Brain microvascular endothelial cell (primary cell): ENCODE measurements around the gene SNTG2.

Experiments
- DNase-seq: peaks from one replicate; pipeline ENCODE4 v3.0.0-alpha.2; 2020
- H3K27ac ChIP-seq: fragments of 250-450 bp; sonication (Bioruptor Pico); 2 replicates; pipeline ENCODE4 v1.5.1; 2020; ENCODE audit warnings: mild to moderate bottlenecking, moderate library complexity
- H3K27me3 ChIP-seq: fragments of 250-450 bp; sonication (Bioruptor Pico); replicated peaks from 2 replicates; pipeline ENCODE4 v1.5.1; 2020; ENCODE audit warnings: mild to moderate bottlenecking
- H3K36me3 ChIP-seq: fragments of 250-450 bp; sonication (Bioruptor Pico); replicated peaks from 2 replicates; pipeline ENCODE4 v1.5.1; 2020; ENCODE audit warnings: mild to moderate bottlenecking
- H3K4me3 ChIP-seq: 2 replicates; pipeline ENCODE4 v1.5.1; 2011; ENCODE audit warnings: low read depth, mild to moderate bottlenecking, control low read depth, low read length, moderate library complexity
- in situ Hi-C: cut with HindIII; loops from 2 replicates; pipeline ENCODE4 v1.10.0; 2017; ENCODE audit warnings: low sequenced_read_pairs, low pct_ligation_motif_present
- TF ChIP-seq, protein P1 (sequence below): IDR thresholded peaks from 2 replicates; pipeline ENCODE4 v1.5.1; 2011; ENCODE audit warnings: low read depth, mild to moderate bottlenecking, moderate library complexity, low read length, control low read depth, inconsistent platforms; ENCODE audit errors: missing control alignments

SNTG2 gene

DNA sequence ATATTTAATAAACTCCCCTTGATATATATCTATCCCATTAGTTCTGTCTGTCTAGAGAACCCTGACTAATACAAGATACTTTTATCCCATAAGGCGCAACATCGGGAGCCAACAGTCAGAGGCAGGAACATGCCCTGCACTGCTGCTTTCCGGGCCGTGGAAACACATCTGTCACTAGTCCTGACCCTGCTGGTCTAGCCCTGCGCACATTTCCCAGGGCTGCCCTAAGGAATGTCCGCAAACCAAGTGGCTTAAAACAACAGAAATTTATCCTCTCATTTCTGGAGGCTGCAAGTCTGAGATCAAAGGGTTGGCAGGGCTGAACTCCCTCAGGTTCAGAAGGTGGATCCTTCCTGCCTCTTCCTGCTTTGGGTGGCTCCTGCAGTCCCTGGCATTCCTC, 348.4 kb downstream of the SNTG2 start:
- DNase-seq, result no peak
- Histone ChIP-seq H3K4me3 (no peak overlapping the region), H3K27ac (no peak overlapping the region), H3K27me3 (no peaks in the 10 kb centered on the region), H3K36me3 (no peaks in the 10 kb centered on the region)
- in situ Hi-C loops, result no loop called here
- TF ChIP-seq, protein P1, sequence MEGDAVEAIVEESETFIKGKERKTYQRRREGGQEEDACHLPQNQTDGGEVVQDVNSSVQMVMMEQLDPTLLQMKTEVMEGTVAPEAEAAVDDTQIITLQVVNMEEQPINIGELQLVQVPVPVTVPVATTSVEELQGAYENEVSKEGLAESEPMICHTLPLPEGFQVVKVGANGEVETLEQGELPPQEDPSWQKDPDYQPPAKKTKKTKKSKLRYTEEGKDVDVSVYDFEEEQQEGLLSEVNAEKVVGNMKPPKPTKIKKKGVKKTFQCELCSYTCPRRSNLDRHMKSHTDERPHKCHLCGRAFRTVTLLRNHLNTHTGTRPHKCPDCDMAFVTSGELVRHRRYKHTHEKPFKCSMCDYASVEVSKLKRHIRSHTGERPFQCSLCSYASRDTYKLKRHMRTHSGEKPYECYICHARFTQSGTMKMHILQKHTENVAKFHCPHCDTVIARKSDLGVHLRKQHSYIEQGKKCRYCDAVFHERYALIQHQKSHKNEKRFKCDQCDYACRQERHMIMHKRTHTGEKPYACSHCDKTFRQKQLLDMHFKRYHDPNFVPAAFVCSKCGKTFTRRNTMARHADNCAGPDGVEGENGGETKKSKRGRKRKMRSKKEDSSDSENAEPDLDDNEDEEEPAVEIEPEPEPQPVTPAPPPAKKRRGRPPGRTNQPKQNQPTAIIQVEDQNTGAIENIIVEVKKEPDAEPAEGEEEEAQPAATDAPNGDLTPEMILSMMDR, result no peak

DNA sequence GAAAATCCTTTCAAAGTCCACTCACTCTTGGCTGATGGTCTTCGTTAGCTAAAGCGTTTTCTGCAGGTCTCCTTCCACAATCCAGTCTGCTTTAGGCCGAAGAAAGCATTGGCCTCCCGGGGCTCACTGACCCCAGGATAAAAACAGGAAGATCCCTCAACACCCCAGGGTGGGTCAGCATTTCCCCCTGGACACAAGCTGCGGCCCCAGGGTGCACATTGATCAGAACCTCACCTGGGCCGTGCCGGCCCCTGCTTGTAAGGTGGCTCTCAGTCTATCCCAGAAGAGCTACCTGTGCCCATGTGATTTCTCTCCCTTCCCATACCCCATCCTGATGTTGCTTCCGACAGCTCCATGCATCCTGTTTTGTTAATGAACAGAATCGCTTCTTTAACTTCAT, 349.6 kb downstream of the SNTG2 start:
- H3K27me3 ChIP-seq, result no peaks in the 10 kb centered on the region
- no peak overlapping the region for H3K27ac ChIP-seq
- H3K36me3 ChIP-seq, result no peaks in the 10 kb centered on the region
- H3K4me3 ChIP-seq, result no peak overlapping the region
- DNase-seq, result no peak
- in situ Hi-C loops, result no loop called here
- TF ChIP-seq, protein P1, result no peak

DNA sequence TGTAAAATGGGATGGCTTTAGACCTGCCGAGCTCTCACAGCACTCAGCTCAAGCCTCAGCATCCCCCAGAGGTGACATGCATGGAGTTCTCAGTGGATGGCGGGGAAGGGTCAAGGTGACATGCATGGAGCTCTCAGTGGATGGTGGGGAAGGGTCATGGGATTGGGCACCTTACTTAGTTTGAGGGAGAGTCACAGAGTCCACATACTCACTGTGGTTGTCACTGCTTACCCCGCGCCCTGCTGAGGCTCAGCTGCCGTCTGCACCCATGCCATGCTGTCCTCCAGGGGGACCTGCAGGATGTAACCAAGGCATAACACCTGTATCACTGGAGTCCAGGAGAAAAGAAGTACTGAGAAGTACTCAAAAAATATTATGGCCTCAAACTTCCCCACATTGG, 350.4 kb downstream of the SNTG2 start:
- Histone ChIP-seq H3K36me3 (no peaks in the 10 kb centered on the region), H3K27me3 (no peaks in the 10 kb centered on the region), H3K4me3 (no peak overlapping the region), H3K27ac (no peak overlapping the region)
- no peak for DNase-seq
- in situ Hi-C loops, result no loop called here
- TF ChIP-seq, protein P1, result no peak

DNA sequence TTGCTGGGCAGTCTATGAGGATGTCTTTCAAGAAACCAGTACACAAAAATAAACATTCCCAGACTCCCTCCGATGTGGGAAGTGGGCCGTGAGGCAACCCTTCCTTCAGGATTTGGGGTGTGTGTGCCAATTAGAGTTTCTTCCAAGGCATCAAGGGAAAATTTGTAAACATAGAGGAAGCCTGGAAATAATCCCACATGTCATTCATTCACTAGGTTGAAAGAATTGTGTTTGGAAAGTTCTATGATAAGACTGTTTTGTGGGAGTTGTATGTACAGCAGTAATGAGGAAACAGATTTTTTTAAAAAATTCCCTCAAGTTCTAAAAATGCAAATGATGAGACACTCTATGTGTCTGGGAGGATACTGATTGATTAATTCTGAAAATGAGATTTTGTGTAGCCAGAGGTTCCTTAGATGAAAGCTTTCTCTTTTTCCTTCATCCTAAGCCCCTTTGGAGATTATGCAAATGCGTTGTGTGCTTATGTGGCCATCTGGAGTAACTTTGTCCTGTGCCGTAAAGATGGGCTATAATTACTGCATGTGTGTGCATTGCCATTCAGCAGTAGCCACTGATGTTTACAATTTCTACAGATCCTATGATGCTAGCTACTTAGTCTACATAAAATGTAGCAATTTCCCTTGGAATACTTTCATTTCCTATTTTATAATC, 354.8 kb downstream of the SNTG2 start:
- Histone ChIP-seq H3K4me3 (no peak overlapping the region), H3K27me3 (no peaks in the 10 kb centered on the region), H3K36me3 (no peaks in the 10 kb centered on the region), H3K27ac (no peak overlapping the region)
- no peak for DNase-seq
- in situ Hi-C loops, result no loop called here
- TF ChIP-seq, protein P1, result no peak

DNA sequence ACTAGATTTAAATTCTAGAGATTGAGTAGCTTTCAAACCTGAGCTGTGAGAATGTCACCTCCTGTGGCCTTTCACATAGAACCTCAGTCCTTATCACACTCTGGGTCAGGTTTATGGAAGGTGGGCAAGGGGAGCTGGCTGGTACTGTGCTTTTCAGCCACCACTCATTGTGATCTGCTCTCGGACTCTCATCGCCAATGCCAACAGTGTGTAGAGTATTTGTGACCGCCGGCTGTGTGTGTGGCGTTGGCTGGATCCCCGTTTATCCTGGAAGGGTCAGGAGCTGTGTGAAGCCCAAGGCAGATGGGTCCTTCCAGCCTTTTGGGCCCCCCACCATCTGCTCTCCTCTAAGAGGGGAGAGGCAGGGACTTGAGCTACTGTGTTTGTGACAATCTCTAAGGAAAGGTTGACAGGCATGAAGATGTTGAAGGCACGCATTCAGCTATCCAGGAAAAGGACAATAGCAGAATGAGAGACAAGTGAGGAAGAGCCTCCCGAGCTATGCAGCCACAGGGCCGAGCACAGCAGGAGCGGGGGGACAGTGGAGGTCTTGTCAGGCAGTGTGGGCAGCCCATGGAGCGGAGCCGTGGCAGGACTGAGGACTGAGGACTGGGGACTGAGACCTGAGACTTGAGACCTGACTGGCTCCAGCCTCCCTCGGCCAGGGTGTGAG, 355.5 kb downstream of the SNTG2 start:
- H3K27me3 ChIP-seq, result no peaks in the 10 kb centered on the region
- H3K4me3 ChIP-seq, result no peak overlapping the region
- H3K27ac ChIP-seq, result no peak overlapping the region
- in situ Hi-C loops, result no loop called here
- TF ChIP-seq, protein P1, result no peak
- no peak for DNase-seq
- no peaks in the 10 kb centered on the region for H3K36me3 ChIP-seq
